Occipital lobe (tissue), 2 donors: ENCODE data around the gene CFAP74. TPM values are rescaled to one million over a fixed set of nuclear protein-coding genes. Genes with fewer than 3 reads are reported as not detected.

Experiments
- DNase-seq: peaks from one replicate; lab custom pipeline; 2025; lab: John Stamatoyannopoulos, UW
- total RNA-seq: library from RNA; depleted of rRNA; stranded (reverse); fragments of >200 nt; gene quantifications from one replicate; pipeline ENCODE4 v1.2.3, GENCODE V29; 2014

Gene CFAP74
- total RNA-seq, 1 donor from 2014 or later, result 0.47 TPM

DNA sequence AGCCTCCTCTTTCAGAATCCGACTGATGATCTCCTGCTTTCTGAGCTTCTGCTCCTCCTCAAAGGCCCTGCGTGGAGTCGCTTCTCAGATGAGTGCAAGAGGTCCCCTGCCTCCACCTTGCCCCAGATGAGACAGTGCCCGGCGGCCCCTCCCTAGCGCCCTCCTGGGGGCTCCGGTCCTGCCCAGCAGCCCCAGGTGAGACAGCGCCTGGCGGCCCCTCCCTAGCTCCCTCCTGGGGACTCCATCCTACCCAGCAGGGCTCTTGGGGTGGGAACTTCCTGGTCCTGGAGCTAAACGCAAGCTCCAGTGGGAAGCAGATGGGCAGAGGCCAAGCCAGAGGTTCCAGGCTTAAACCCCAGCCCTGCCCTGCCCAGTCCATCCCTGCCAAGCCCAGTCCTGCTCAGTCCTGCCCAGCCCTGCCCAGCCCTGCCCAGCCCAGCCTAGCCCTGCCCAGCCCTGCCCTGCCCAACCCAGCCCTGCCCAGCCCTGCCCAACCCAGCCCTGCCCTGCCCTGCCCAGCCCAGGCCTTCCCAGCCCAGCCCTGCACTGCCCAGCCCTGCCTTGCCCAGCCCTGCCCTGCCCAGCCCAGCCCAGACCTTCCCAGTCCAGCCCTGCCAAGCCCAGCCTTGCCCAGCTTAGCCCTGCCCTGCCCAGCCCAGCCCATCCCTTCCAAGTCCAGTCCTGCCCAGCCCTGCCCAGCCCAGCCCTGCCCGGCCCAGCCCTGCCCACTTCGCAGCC, 34.6 kb downstream of the CFAP74 start:
- DNase-seq, result no peak

- DNase-seq, result no peak
These were observed 35.7 kb downstream of the CFAP74 start for GRCh38 chr1:1967879-1968278.

GRCh38 chr1:1967151-1967550, 36.4 kb downstream of the CFAP74 start:
- no peak for DNase-seq

GRCh38 chr1:1966071-1966740, 37.4 kb downstream of the CFAP74 start:
- DNase-seq, result no peak

GRCh38 chr1:1965546-1965945, 38.0 kb downstream of the CFAP74 start:
- no peak for DNase-seq

- no peak for DNase-seq
These were observed 38.8 kb downstream of the CFAP74 start for GRCh38 chr1:1964811-1965210.

- DNase-seq, result no peak
These were observed 40.0 kb downstream of the CFAP74 start for GRCh38 chr1:1963570-1963969.

GRCh38 chr1:1962752-1963151, 40.8 kb downstream of the CFAP74 start:
- no peak for DNase-seq

- peak; percentile 58 for DNase-seq
These were observed 42.9 kb downstream of the CFAP74 start for GRCh38 chr1:1960480-1961196.

DNA sequence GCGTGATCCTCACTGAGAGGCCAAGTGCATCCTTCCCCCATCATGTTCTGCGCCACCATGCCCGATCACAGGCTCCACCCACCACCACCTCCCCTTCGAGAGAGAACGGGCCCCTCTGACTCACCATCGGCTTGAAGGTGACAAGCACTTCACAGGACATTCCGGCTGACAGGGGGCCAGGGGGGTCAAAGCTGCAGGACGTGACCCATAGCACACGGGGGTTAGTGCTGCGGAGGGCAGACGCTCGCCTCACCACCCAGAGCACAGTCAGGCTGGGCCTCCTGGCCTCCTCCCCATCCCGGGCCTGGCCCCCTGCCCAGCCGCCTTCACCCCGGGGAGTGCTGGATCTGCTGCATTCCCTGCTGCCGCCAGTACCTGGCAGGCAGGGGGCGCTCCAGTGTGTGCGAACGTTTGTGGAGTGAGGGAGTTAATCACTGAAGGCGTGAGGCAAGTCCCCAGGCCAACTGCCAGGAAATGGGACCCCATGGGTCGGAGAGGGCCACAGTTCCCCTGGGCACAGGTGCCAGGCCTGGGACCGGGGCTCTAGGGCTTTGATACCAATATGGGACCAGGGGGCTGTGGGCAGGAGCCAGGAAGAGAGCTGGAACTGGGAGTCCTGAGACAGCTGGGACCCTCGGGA, 43.6 kb downstream of the CFAP74 start:
- DNase-seq, result peak; percentile 77

DNA sequence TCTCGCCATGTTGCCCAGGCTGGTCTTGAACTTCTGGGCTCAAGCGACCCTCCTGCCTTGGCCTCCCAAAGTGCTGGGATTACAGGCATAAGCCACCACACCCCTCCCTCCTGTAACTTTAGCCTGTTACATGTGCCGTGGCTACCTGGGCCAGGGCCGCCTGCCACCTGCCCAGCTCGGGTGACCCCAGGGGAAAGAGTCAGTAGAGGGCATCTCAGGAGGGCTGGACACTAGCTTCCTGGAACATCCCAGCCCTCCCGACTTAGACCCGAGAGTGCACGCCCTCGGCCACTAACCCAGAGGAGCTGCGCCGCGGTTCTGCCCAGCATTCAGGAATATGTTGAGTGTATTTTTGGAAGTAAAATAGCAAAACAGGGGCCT, 44.1 kb downstream of the CFAP74 start:
- no peak for DNase-seq

DNA sequence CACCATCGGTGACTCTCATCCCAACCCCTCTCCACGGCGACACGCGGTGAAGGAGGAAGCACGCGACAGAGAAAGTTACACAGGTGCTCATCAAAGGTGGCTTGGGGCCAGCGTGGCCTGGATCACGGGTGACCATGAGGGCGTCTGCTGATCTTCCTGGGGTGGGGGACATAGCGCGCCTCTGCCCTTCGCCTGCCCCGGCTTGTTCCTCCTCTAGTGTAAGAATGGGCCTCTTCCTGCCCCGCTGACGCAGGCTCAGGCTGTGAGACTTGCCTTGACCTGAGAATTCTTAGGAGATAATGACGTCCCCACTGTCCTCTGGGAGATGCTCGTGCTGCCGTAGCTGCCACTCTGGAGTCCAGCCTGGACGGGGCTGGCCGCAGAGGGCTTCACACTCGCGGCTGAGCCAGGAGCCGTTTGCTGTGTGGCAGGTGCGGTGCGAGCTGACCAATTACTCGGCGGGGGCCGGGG, 45.5 kb downstream of the CFAP74 start:
- DNase-seq, result no peak

GRCh38 chr1:1957533-1957961, 46.0 kb downstream of the CFAP74 start:
- no peak for DNase-seq

- DNase-seq, result no peak
These were observed 46.7 kb downstream of the CFAP74 start for GRCh38 chr1:1956586-1957532.

DNA sequence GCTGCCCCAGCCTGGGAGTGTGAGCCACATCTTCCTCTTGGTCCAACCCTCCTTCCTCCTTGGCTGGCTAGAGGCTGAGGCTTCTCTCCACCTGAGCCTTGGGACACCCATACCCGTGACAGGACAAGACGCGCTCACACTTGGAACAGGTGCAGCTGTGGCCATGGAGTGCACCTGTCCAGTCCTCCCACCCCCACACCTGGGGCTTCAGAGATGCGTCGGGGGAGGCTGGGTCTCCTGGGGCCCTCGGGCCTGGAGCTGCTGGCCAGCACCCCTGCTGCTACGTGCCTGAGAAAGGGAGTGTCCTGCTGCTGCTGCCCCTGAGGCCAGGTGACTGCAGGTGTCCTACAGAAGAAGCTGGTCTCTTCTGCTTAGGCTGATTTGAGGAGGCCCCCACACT, 47.5 kb downstream of the CFAP74 start:
- no peak for DNase-seq

DNA sequence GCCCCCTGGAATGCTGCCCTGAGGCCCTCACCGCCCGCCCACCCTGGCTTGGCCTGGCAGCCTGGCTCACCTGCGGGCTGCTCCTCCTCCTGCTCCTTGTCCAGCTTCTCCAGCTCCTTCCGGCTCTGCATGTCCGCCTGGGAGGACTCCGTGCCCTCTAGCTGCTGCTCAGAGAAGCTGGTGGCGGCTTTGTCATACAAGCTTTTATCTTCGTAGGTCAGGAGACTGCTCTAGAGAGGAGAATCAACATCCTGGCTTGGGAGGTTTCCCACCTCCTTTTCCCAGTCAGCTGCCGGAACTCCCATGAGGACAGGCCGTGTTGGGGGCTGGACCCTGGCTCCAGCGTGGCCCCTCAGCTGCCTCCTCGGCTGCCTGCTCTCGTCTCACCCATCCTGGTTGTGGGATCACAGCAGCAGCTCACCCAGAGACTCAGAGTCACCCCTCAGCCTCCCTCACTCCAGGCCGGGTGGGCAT, 47.9 kb downstream of the CFAP74 start:
- no peak for DNase-seq

GRCh38 chr1:1954831-1955441, 48.6 kb downstream of the CFAP74 start:
- no peak for DNase-seq

GRCh38 chr1:1954015-1954414, 49.6 kb downstream of the CFAP74 start:
- no peak for DNase-seq

DNA sequence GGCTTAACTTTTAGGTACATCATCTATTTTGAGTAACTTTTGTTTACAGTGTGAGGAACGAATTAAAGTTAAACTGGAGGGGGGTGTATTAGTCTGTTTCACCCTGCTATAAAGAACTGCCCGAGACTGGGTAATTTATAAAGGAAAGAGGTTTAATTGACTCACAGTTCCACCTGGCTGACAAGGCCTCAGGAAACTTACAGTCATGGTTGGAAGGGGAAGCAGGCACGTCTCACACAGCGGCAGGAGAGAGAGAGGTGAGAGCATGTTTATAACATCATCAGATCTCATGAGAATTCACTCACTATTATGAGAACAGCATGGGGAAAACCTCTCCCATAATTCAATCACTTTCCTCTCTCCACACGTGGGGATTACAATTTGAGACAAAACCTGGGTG, 52.6 kb downstream of the CFAP74 start:
- DNase-seq, result no peak

DNA sequence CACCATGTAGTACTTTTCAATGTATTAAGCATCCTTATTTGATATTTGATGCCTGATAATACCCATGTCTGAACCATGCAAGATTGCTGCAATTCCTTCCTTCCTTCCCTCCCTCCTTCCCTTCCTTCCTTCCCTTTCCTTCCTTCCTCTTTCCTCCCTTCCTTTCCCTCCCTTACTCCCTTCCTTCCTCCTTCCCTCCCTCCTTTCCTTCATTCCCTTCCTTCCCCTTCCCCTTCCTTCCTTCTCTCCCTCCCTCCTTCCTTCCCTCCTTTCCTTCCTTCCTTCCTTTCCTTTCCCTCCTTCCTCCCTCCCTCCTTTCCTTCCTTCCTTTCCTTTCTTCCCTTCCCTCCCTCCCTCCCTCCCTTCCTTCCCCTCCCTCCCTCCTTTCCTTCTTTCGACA, 54.8 kb downstream of the CFAP74 start:
- no peak for DNase-seq
